Stimulated activated effector memory CD8-positive, alpha-beta T cell treated with anti-CD3 and anti-CD28 coated beads, Interleukin-12 subunit alpha, Interleukin-12 subunit beta, amount 100 ng/mL, for 72 hours (primary cell): Measurements from ENCODE around the gene ZNF423.
A peak's percentile ranks its signal among the peaks of the same experiment; 100 is the strongest.

Source experiments
- ATAC-seq: fragments of 150-1000 bp; cut with Tn5 transposase; 2 replicates; pipeline ENCODE4 v1.10.0; 2021
- DNase-seq, 2 donors: peaks; one replicate each; pipeline ENCODE4 v3.0.0; 2021 to 2022; ENCODE audit warnings: low spot score in 2 of 2
- H3K27ac Mint-ChIP-seq: one replicate; pipeline ENCODE4 v1.8.0; 2022; ENCODE audit warnings: mild to moderate bottlenecking, mixed read lengths
- H3K36me3 Mint-ChIP-seq: one replicate; pipeline ENCODE4 v1.8.0; 2022; ENCODE audit warnings: mild to moderate bottlenecking, mixed read lengths
- H3K4me1 Mint-ChIP-seq: one replicate; pipeline ENCODE4 v1.8.0; 2022; ENCODE audit warnings: mixed read lengths
- H3K4me3 Mint-ChIP-seq: one replicate; pipeline ENCODE4 v1.8.0; 2022; ENCODE audit warnings: mild to moderate bottlenecking, mixed read lengths
- H3K9me3 Mint-ChIP-seq: one replicate; pipeline ENCODE4 v1.8.0; 2022; ENCODE audit warnings: mixed read lengths

ZNF423 gene

GRCh38 chr16:49622421-49623402 is 233.2 kb downstream of the ZNF423 start:
- no peak for DNase-seq
- Mint-ChIP-seq H3K4me1 (no peaks in the 10 kb centered on the region), H3K36me3 (no peaks in the 10 kb centered on the region), H3K4me3 (no peak overlapping the region), H3K27ac (no peak overlapping the region), H3K9me3 (no peaks in the 10 kb centered on the region)
- no peak for ATAC-seq

- no peak for DNase-seq
- Mint-ChIP-seq H3K27ac (no peak overlapping the region), H3K4me3 (no peak overlapping the region), H3K9me3 (no peaks in the 10 kb centered on the region), H3K4me1 (no peaks in the 10 kb centered on the region), H3K36me3 (no peaks in the 10 kb centered on the region)
- no peak for ATAC-seq
Observed at GRCh38 chr16:49622084-49622390, 233.9 kb downstream of the ZNF423 start.

- H3K4me3 Mint-ChIP-seq: no peak overlapping the region
- H3K27ac Mint-ChIP-seq: no peak overlapping the region
- no peaks in the 10 kb centered on the region for H3K36me3 Mint-ChIP-seq
- H3K4me1 Mint-ChIP-seq: no peaks in the 10 kb centered on the region
- H3K9me3 Mint-ChIP-seq: no peaks in the 10 kb centered on the region
- no peak for ATAC-seq
- DNase-seq: no peak
Observed at GRCh38 chr16:49621241-49622083, 234.4 kb downstream of the ZNF423 start.

GRCh38 chr16:49620869-49621240 is 235.1 kb downstream of the ZNF423 start:
- Mint-ChIP-seq H3K4me3 (no peak overlapping the region), H3K27ac (no peak overlapping the region), H3K4me1 (no peaks in the 10 kb centered on the region), H3K9me3 (no peaks in the 10 kb centered on the region), H3K36me3 (no peaks in the 10 kb centered on the region)
- ATAC-seq (no peak), DNase-seq (no peak)

GRCh38 chr16:49620158-49620868 is 235.6 kb downstream of the ZNF423 start:
- H3K4me3 Mint-ChIP-seq: no peak overlapping the region
- DNase-seq: no peak
- H3K27ac Mint-ChIP-seq: no peak overlapping the region
- H3K36me3 Mint-ChIP-seq: no peaks in the 10 kb centered on the region
- no peaks in the 10 kb centered on the region for H3K9me3 Mint-ChIP-seq
- H3K4me1 Mint-ChIP-seq: no peaks in the 10 kb centered on the region
- no peak for ATAC-seq

GRCh38 chr16:49619811-49620157 is 236.1 kb downstream of the ZNF423 start:
- Mint-ChIP-seq H3K4me1 (no peaks in the 10 kb centered on the region), H3K4me3 (no peak overlapping the region), H3K36me3 (no peaks in the 10 kb centered on the region), H3K27ac (no peak overlapping the region), H3K9me3 (no peaks in the 10 kb centered on the region)
- ATAC-seq (no peak), DNase-seq (no peak)

GRCh38 chr16:49618955-49619354 is 237.0 kb downstream of the ZNF423 start:
- DNase-seq (no peak), ATAC-seq (no peak)
- no peak overlapping the region for H3K4me3 Mint-ChIP-seq
- H3K9me3 Mint-ChIP-seq: no peaks in the 10 kb centered on the region
- H3K36me3 Mint-ChIP-seq: no peaks in the 10 kb centered on the region
- H3K4me1 Mint-ChIP-seq: no peaks in the 10 kb centered on the region
- H3K27ac Mint-ChIP-seq: no peak overlapping the region

- Mint-ChIP-seq H3K9me3 (no peaks in the 10 kb centered on the region), H3K4me3 (no peak overlapping the region), H3K27ac (no peak overlapping the region), H3K4me1 (no peaks in the 10 kb centered on the region), H3K36me3 (no peaks in the 10 kb centered on the region)
- no peak for ATAC-seq
- no peak for DNase-seq
Observed at GRCh38 chr16:49617710-49618330, 238.1 kb downstream of the ZNF423 start.

GRCh38 chr16:49617016-49617629 is 238.8 kb downstream of the ZNF423 start:
- Mint-ChIP-seq H3K27ac (no peak overlapping the region), H3K36me3 (no peaks in the 10 kb centered on the region), H3K9me3 (no peaks in the 10 kb centered on the region), H3K4me3 (no peak overlapping the region), H3K4me1 (no peaks in the 10 kb centered on the region)
- DNase-seq (no peak), ATAC-seq (no peak)

- Mint-ChIP-seq H3K4me3 (no peak overlapping the region), H3K9me3 (no peaks in the 10 kb centered on the region), H3K36me3 (no peaks in the 10 kb centered on the region), H3K27ac (no peak overlapping the region), H3K4me1 (no peaks in the 10 kb centered on the region)
- no peak for ATAC-seq
- no peak for DNase-seq
Observed at GRCh38 chr16:49615576-49615975, 240.3 kb downstream of the ZNF423 start.

GRCh38 chr16:49610983-49611382 is 244.9 kb downstream of the ZNF423 start:
- Mint-ChIP-seq H3K36me3 (no peaks in the 10 kb centered on the region), H3K4me1 (no peaks in the 10 kb centered on the region), H3K4me3 (no peak overlapping the region), H3K9me3 (no peaks in the 10 kb centered on the region), H3K27ac (no peak overlapping the region)
- ATAC-seq: no peak
- DNase-seq: no peak

- Mint-ChIP-seq H3K4me1 (no peaks in the 10 kb centered on the region), H3K9me3 (no peaks in the 10 kb centered on the region), H3K4me3 (no peak overlapping the region), H3K36me3 (no peaks in the 10 kb centered on the region), H3K27ac (no peak overlapping the region)
- DNase-seq (no peak), ATAC-seq (peak; percentile 19)
Observed at GRCh38 chr16:49608779-49609178, 247.1 kb downstream of the ZNF423 start.

- Mint-ChIP-seq H3K4me3 (no peak overlapping the region), H3K9me3 (no peaks in the 10 kb centered on the region), H3K27ac (no peak overlapping the region), H3K36me3 (no peaks in the 10 kb centered on the region), H3K4me1 (no peaks in the 10 kb centered on the region)
- ATAC-seq (no peak), DNase-seq (no peak)
Observed at GRCh38 chr16:49608098-49608497, 247.8 kb downstream of the ZNF423 start.

GRCh38 chr16:49605536-49606254 is 250.2 kb downstream of the ZNF423 start:
- ATAC-seq (no peak), DNase-seq (no peak)
- Mint-ChIP-seq H3K27ac (no peak overlapping the region), H3K36me3 (no peaks in the 10 kb centered on the region), H3K4me1 (no peaks in the 10 kb centered on the region), H3K9me3 (no peaks in the 10 kb centered on the region), H3K4me3 (no peak overlapping the region)
